Suppressor macrophage (primary cell): ENCODE results near the gene THSD4.
"Not testable (repeated sequence)": the region's sequence is repeated elsewhere in the genome, so short reads cannot be mapped to it uniquely, and the experiment has no call there.

ENCODE experiments used
- DNase-seq, 4 experiments: peaks; one replicate each; pipeline ENCODE4 v3.0.0-alpha.2; 2020 to 2022

THSD4 gene

DNA sequence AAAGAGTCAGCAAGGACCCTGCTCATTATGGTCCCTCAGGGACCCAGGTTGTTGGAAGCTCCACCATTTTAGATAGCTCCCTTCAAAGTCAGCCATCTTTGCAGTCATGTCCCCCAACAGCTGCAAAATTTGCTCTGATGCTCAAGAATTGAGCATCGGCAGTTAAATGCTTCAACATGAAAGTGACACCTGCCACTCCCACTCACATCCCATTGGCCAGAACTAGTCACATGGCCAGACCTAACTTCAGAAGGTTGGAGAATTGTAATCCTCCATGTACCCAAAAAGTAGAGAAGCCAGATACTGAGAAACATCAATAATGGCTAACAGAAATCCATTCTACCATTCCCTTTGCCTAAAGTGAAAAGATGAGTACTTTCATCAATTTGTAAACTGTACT is 523.6 kb downstream of the THSD4 start:
- DNase-seq: no peak

GRCh38 chr15:71639471-71639870 is 524.2 kb downstream of the THSD4 start:
- no peak for DNase-seq

DNA sequence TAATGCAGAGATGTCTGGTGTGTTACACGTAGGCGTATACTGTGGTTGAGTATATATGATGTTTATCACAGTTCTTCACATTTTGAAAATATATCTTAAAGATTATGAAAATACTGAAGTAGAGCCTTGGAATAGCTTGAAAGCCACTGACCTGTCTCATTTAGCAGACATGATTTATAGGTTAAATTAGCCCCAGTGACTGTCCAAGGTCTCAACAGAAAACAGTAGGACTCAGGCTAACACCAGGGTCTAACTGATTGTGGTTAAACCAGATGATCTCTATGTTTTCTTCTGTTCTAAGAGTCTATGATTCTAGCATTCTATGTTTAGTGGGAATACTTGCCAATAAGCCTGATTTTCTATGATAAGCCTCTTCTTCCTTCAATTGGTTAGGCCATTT is 528.6 kb downstream of the THSD4 start:
- no peak for DNase-seq

GRCh38 chr15:71646767-71647486 is 531.7 kb downstream of the THSD4 start:
- no peak for DNase-seq

- DNase-seq: no peak
Observed at GRCh38 chr15:71647487-71647808, 532.2 kb downstream of the THSD4 start.

DNA sequence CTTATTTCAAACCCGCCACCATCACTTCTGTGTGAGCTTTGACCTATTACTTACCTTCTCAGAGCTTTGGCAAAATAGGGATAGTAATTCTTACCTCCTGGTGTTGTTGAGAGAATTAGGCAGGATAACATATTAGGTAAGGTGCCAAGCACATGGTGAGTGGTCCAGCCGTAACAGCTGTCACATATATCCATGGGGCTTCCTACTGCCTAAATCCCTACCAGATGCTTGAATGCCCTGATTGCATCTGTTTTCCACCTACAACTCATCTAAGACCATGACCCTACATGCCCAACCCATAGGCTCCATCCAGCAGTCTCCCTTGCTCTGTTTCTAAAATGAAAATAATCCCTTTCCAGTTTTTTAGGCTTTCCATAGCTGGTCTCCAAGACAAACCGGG is 532.8 kb downstream of the THSD4 start:
- no peak for DNase-seq

DNA sequence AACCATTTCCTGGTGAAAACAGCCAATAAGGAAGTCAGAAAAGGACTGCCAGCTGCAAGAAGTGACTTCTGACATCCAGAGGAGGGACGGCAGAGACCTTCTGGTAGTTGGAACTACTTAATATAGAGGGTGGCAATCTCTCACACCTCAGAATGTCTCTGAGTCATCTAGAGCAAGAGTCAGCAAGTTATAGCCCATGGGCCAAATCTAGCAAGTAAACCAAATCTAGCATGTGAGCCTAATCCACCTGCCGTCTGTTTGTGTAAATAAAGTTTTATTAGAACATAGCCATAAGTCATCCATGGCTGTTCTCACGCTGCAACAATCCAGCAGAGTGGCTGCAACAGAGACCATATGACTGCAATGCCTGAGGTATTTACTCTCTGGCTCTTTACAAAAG is 534.6 kb downstream of the THSD4 start:
- no peak for DNase-seq

DNA sequence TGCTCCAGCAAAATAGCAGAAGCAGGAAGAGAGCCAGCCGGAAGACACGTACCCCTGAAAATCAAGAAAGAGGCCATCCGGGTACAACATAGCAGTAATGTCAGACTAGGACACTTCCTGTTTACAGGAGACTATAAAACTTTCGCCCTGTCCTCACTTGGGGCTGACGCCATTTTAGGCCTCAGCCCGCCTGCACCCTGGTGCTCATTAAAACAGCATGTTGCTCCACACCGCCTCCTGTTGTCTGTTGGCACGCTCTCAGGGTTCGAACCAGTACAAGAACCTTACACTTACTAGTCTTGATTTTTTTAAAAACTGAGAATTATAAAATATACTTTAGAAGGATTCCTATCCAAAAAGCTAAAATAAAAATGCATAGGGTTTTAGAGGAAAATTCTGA is 535.3 kb downstream of the THSD4 start:
- DNase-seq: no peak

GRCh38 chr15:71651750-71652186 is 536.5 kb downstream of the THSD4 start:
- DNase-seq: peak in 3 of 4 experiments; percentile 9 to 16 (median 9)

GRCh38 chr15:71654042-71654719 is 538.9 kb downstream of the THSD4 start:
- DNase-seq: no peak

DNA sequence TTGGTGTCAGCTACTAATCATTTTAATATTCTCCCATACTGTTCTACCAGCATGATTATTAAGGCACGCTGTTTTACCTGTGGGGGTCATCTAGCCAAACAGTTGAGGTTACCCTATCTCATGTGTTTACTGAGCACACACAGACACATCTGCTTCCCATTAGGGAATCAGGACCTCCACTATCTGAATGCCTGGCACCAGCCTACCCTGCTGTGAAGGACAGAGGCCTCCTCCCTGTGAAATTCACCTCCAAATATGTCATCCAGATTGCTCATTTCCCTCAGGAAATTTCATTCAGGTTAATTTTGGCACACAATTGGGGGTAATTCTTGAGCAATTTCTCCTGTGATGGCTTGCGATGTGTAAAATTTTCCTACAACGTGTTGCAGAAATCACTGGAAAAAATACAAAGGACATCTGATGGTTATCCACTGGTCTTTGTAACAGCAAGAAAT is 539.5 kb downstream of the THSD4 start:
- DNase-seq: no peak

DNA sequence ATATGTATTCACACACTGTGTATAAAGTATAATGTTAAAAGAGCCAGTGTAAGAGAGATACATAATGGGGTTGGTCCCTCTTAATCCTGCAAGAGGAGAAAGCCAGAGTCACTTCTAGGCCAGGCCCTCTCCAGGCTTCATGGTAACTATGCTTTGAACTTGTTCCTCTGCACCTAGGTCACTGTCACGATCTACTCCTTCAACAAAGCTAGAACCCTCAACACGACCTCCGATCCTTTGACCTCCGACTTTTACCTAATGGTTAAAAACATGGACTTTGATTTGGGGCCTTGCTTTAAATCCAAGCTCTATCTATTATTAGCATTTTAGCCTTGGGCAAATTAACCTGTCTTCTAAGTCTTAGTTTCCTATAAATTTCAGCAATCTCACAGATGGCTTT is 541.2 kb downstream of the THSD4 start:
- DNase-seq: no peak

DNA sequence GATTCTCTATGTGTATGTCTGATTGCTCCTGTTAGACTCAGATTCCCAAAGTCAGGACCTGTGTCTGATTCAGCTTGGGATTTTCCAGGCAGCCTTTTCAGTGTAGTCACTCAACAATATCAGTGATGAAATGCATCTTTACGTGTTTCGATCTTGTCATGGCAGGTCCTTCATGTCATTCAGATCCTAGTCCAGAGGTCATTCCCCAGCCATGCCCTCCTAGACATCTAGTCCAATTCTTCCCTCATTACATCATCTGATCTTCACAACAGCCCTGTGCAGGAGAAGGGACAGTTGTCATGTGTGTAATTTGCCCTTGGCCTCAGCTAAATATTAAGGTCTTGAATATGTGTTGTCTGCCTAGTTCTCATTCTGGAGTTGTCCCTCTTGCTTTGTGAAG is 541.9 kb downstream of the THSD4 start:
- no peak for DNase-seq

- DNase-seq: no peak
Observed at GRCh38 chr15:71658036-71658435, 542.8 kb downstream of the THSD4 start.

GRCh38 chr15:71658827-71659729 is 543.8 kb downstream of the THSD4 start:
- no peak for DNase-seq

DNA sequence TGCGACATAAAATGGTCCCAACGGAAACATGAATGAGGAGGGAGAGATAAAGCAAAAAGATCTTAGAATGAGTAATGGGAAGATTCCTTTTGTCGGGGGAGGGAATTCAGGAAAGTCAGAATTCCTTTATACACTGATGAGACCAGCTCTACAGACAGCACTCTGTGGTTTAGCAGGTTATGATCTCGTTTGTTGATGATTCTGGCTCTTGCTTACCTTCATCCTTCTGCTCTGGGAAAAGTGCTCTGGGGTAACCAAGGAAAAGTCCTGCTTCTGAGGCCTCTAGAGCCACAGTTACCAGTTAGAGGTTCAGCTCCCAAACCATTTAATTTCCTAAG is 544.4 kb downstream of the THSD4 start:
- DNase-seq: no peak

DNA sequence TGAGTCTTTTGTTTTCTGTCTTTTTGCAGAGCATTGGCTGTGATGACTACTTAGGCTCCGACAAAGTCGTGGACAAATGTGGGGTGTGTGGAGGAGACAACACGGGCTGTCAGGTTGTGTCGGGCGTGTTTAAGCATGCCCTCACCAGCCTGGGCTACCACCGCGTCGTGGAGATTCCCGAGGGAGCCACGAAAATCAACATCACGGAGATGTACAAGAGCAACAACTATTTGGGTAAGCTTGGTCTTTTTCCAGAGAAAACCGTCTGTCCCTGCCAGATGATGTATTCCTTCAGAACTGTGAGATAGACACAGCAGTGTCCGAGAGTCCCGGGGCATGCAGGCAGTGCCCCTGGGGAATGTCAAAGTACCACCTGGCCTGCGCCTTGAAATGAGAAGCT is 545.2 kb downstream of the THSD4 start:
- no peak for DNase-seq

DNA sequence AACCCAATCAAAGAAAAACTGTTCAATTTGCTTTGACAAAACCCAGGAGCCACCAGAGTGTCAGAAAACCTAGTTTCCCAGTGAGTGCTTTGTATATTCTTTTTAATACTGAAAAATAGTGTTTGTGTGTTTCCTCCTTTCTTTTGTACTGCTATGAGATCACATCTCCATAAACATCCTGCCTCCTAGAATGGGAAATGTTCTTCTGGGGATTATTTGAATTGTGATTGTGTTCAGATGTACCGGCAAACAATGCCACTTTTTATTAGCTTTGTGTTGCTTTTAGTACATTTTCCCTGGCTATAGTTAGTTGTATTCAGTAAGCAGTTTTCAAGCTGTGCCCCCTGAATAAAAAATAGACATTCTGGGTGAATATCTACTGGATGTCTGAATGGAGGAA is 547.0 kb downstream of the THSD4 start:
- no peak for DNase-seq

- DNase-seq: no peak
Observed at GRCh38 chr15:71664622-71665021, 549.4 kb downstream of the THSD4 start.

DNA sequence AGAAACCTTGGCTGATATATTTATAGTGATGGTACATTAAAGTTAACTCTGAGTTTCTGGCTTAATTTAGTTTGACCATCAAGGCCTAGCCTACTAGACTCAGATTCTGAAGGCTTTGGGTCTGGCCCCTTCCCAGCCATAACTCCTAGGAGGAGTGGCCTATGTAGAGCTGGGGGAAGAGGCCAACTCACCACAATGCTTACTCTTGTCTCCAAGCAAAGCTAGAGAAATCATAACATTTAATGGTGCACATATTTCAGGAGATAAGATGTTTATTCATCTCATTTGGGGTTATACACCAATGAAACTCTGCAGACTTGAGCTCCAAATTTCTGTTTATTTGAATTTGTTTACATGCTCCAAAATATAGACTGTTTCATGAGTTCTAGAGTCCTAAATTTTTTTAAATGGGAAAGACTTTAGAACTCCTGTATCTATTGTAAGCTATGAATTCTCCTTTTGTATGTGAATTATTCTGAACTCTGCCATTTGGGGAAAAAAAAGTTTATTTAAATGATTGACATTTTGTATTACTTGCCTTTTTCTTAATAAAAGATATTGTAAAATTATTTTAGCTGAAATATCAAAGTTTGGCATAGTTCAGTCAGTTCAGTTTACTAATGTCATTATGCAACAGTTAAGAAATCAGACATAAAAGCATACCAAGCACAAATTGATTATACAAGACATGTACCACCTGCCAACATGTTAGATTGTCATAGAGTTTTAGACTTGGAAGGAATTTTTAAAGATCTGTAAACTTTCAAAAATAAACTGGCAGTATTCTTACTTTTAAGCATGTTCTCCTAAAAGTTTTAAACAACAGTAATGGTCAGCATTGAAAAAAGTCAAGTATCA is 551.7 kb downstream of the THSD4 start:
- no peak for DNase-seq

DNA sequence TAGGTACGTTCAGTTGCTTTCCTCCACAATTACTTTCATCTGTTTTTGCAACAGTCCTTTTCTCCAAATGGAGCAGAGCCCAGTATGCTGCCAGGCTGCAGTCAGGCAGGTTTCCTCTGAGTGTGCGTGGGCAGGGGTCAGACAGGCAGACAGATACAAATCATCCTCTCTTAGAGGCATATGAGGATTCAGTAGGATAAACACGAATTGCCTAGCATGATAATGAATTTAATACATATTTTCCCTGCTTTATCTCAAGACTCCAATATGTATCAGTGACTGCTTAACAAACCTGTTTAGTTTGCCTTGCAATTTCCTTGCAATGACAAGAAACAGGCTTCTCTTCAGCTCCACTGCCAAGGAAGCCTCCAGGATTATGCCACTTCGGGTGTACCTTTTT is 554.4 kb downstream of the THSD4 start:
- no peak for DNase-seq

GRCh38 chr15:71670222-71670621 is 555.0 kb downstream of the THSD4 start:
- not testable (repeated sequence) for DNase-seq

GRCh38 chr15:71674354-71674753 is 559.1 kb downstream of the THSD4 start:
- no peak for DNase-seq
